Activated naive CD8-positive, alpha-beta T cell (primary cell): ENCODE data around the gene KIF1A.

Experiments used
- H3K27ac Mint-ChIP-seq: one replicate; pipeline ENCODE4 v1.8.0; 2021; ENCODE audit warnings: mixed read lengths
- H3K27me3 Mint-ChIP-seq: one replicate; pipeline ENCODE4 v1.8.0; 2021; ENCODE audit warnings: mixed read lengths
- H3K36me3 Mint-ChIP-seq: one replicate; pipeline ENCODE4 v1.8.0; 2021; ENCODE audit warnings: mixed read lengths
- H3K4me1 Mint-ChIP-seq: one replicate; pipeline ENCODE4 v1.8.0; 2021; ENCODE audit warnings: low read depth, mixed read lengths
- H3K4me3 Mint-ChIP-seq: one replicate; pipeline ENCODE4 v1.8.0; 2021; ENCODE audit warnings: mild to moderate bottlenecking, mixed read lengths
- H3K9me3 Mint-ChIP-seq: one replicate; pipeline ENCODE4 v1.8.0; 2021; ENCODE audit warnings: low read depth, mixed read lengths

The KIF1A gene

DNA sequence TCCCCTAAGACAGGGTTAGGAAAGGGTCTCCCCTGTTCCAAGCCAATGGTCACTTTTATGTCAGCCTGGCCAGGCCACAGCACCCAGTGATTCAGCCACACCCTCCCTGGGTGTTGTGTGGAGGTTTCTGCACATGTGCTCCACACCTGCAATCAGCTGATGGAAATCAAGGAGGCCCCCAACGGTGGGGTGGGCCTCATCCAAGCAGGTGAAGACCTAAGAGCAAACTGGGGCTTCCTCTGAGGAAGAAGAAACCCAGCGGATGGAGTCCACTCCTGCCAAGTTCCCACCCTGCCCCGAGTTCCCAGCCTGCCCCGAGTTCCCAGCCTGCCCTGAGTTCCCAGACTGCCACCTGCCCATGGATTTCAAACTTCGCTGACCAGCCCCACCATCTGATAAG is 55.4 kb downstream of the KIF1A start:
- Mint-ChIP-seq H3K27ac (no peak overlapping the region), H3K9me3 (no peaks in the 10 kb centered on the region), H3K4me1 (no peaks in the 10 kb centered on the region), H3K27me3 (no peaks in the 10 kb centered on the region), H3K36me3 (no peaks in the 10 kb centered on the region), H3K4me3 (no peak overlapping the region)

DNA sequence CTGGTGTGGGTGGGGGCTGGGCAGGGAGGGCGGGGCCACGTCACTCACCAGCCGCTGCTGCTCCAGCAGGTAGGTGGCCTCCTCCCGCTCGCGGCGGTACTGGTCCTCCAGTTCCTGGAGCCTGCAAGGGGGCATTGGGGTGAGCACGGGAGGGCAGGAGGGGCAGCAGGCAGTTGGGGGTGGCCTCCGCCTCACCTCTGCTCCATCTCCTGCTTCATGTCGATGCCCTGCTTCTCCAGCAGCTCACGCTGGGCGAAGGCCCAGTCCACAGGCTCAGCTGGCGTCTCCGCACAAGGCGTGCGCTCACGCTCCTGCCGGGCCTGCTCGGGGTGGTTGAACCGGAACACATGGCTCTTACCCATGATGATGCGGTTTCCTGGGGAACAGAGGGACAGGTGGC is 57.0 kb downstream of the KIF1A start:
- Mint-ChIP-seq H3K9me3 (no peaks in the 10 kb centered on the region), H3K36me3 (no peaks in the 10 kb centered on the region), H3K27ac (no peak overlapping the region), H3K4me1 (peaks cover 2% of the 10 kb centered on the region), H3K4me3 (no peak overlapping the region), H3K27me3 (no peaks in the 10 kb centered on the region)

DNA sequence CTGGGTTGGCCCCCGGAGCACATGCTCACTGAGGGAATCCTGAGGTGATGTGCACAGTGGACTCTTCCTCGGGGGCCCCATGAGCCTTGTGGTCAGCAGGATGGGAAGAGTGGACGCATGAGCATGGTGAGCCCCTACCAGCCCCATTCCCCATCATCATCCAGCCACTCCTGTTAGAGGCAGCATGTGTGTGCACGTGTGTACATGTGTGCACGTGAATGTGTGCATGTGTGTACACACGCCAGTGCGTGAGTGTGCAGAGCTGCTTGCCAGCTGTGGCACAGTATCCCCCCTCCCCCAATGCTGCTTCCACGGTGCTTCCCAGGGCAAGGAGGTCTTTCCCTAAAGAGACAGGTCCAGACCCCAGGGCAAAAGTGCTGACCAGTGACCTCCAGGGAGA is 57.8 kb downstream of the KIF1A start:
- Mint-ChIP-seq H3K4me3 (no peak overlapping the region), H3K27ac (no peak overlapping the region), H3K4me1 (peaks cover 2% of the 10 kb centered on the region), H3K36me3 (no peaks in the 10 kb centered on the region), H3K9me3 (no peaks in the 10 kb centered on the region), H3K27me3 (no peaks in the 10 kb centered on the region)

DNA sequence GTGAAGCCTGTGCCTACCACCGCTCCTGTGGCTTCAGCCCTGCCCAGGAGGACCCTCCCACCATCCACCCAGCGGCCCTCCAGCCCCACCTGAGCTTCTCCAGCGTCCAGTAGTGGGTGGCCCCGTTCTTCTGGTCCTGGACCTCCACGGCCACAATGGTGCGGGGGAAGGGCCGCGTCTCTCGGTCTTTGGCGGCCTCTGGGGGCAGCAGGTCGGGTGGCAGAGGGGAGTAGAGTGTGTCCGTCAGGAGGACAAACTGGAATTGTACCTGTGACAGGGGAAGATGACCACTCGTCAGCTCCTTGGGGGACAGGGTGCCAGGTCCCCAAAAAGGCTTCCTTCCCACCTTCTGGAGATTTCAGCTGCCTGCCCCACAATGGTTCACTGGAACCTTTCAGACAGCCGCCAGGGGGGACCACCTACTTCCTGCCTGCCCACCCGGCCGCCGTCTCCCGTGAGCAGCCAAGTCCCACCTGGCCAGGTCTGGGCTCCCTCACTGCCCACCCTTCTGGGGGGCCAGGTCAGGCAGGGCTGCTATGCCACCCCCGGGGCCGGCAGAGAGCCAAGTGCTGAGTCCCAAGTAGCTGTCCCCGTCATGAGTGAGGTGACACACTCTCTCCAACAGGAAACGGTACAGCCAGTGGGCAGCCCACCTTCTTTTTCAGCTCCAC is 59.3 kb downstream of the KIF1A start:
- H3K36me3 Mint-ChIP-seq: no peaks in the 10 kb centered on the region
- no peak overlapping the region for H3K4me3 Mint-ChIP-seq
- H3K27me3 Mint-ChIP-seq: no peaks in the 10 kb centered on the region
- H3K9me3 Mint-ChIP-seq: no peaks in the 10 kb centered on the region
- peaks cover 2% of the 10 kb centered on the region for H3K4me1 Mint-ChIP-seq
- no peak overlapping the region for H3K27ac Mint-ChIP-seq

DNA sequence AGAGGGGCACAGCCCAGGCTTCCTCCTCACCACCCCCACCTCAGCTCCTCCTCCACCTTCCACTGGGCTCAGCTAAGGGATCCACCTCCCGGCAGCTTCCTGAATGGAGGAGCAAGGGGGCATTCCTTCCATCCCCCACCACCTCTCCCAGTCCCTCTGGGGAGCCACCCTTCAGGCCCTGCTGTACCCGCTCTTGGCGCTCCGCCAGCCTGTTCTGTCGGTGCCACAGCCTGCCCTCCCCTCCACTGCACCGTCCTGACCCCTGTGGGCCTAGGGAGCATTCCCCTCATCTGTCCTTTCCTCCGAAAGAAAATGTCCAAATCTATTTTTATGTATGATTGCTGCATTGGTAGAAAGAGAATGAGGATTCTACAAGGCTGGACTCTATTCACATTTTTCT is 59.9 kb downstream of the KIF1A start:
- H3K27me3 Mint-ChIP-seq: no peaks in the 10 kb centered on the region
- H3K27ac Mint-ChIP-seq: no peak overlapping the region
- no peak overlapping the region for H3K4me3 Mint-ChIP-seq

DNA sequence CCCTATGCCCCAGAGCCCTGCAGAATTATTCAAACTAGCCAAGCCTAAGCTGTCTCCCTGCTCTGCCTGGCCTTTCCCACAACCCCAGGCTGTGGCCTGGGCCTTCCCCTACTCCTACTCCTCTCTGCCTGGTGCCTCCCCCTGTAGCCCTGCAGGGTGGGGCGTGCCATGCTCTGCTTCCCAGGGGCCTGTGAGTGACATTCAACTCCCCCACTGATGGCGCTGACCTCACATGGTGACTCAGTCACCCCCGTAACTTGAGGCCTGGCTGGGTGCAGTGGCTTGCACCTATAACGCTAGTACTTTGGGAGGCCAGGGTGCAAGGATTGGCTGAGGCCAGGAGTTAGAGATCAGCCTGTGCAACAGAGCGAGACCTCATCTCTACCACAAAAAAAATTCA is 60.6 kb downstream of the KIF1A start:
- H3K9me3 Mint-ChIP-seq: no peaks in the 10 kb centered on the region
- no peak overlapping the region for H3K27ac Mint-ChIP-seq

More for the DNA sequence above, 59.9 kb downstream of the KIF1A start:
- peaks cover 2% of the 10 kb centered on the region for H3K4me1 Mint-ChIP-seq
- no peaks in the 10 kb centered on the region for H3K36me3 Mint-ChIP-seq
- H3K9me3 Mint-ChIP-seq: no peaks in the 10 kb centered on the region

DNA sequence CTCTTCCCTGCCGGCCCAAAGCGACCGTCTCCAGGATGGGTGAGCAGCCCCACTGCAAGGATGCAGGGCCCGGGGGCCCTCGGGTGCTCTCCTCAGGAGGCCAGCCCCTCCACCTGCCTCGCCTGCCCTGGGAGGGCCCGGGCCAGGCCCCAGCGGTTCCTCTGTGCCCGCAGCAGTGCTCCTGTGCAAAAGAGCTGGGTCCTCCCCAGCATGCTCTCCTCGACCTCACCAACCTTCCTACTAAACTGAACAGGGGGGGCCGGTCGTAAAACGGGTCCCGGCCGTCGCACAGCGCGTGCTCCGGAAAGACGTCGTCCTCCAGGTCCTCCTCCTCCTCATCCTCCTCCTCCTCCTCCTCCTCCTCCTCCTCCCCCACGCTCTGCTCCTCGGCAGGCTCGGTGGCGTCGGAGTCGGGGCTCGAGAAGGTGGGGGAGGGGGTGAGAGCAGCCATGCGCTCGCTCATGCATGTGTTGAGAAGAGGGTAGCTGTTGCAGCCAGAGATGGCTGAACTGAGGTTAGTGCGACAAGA is 62.9 kb downstream of the KIF1A start:
- H3K27ac Mint-ChIP-seq: no peak overlapping the region
- H3K4me1 Mint-ChIP-seq: peaks cover 2% of the 10 kb centered on the region
- no peak overlapping the region for H3K4me3 Mint-ChIP-seq
- H3K27me3 Mint-ChIP-seq: no peaks in the 10 kb centered on the region
- no peaks in the 10 kb centered on the region for H3K9me3 Mint-ChIP-seq
- H3K36me3 Mint-ChIP-seq: no peaks in the 10 kb centered on the region

More for the DNA sequence above, 60.6 kb downstream of the KIF1A start:
- Mint-ChIP-seq H3K4me3 (no peak overlapping the region), H3K4me1 (peaks cover 2% of the 10 kb centered on the region), H3K36me3 (no peaks in the 10 kb centered on the region), H3K27me3 (no peaks in the 10 kb centered on the region)

DNA sequence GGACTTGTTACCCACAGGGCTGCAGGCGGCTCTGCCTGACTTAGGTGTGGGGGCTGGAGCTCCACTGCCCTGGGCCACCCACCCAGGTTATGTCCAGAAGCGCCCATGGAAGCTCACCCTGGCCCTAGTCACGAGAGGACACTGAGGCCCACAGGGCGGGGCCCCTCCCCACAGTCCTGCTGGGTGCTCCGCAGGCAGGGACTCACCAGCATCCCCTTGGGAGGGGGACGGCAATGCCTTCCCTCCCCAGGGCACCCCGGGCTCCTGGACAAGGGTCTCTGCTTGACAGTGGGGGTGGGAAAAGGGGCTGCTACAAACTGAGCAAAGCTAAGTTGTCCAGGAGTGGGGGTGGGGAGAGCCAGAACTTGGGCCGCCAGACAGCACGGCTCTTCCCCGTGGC is 67.8 kb downstream of the KIF1A start:
- Mint-ChIP-seq H3K4me1 (no peaks in the 10 kb centered on the region), H3K27ac (no peak overlapping the region), H3K27me3 (no peaks in the 10 kb centered on the region), H3K36me3 (no peaks in the 10 kb centered on the region), H3K4me3 (no peak overlapping the region), H3K9me3 (no peaks in the 10 kb centered on the region)

DNA sequence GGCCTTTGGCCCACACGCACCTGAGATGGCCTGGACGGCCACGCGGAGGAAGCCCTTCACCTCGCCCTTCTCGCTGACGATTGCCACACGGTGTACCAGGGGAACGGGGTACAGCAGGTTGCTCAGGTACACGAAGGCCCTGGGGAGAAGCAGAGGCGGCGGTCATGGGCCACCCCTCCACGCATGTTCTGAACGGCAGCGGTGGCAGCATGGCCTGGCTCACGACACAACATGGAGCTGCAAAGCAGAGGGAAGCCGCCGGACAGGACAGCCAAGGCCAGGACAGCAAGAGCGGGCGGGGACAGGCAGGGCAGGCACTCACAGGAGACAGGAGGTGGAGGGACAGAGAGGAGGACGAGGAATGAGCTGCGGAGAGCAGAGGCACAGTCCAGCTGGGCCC is 69.6 kb downstream of the KIF1A start:
- Mint-ChIP-seq H3K36me3 (no peaks in the 10 kb centered on the region), H3K27ac (no peak overlapping the region), H3K27me3 (no peaks in the 10 kb centered on the region), H3K4me3 (no peak overlapping the region), H3K9me3 (no peaks in the 10 kb centered on the region), H3K4me1 (no peaks in the 10 kb centered on the region)

DNA sequence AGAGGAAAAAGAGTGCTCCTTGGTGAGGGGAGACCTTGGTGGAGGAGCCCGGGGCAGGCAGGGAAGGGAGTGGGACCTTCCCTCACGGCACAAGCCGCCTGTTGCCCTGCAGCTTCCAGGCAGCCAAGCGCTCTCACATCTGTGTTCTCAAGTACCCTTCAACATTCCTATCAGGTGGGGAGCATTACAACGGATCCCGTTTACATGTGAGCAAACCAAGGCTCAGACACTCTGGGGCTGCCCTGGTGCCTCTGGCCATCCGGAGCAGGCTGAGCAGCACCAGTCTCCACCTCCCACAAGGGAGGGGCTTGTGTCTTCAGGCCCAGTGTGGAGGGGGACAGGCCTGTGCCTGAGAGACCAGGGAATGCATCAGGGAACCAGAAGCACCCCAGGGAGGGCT is 70.5 kb downstream of the KIF1A start:
- Mint-ChIP-seq H3K4me1 (no peaks in the 10 kb centered on the region), H3K9me3 (no peaks in the 10 kb centered on the region), H3K27ac (no peak overlapping the region), H3K27me3 (no peaks in the 10 kb centered on the region), H3K36me3 (no peaks in the 10 kb centered on the region), H3K4me3 (no peak overlapping the region)

DNA sequence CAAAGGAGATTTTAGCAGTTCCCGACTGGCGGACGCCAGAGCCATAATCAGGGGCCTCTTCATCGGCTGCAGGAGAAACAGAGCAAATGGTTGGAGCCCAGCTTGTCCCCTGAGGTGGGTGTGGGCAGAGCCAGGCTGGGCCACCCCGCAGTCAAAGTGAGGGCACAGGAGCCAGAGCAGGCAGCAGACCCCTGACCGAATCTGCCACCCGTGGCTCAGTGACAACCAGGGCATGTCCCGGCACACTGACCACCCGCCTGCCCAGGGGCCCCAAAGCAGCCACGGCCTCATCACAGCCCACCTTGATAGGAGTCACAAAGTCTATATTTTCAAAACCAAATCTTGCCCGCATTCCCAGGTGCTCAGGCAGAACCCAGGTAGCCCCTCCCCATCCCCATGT is 72.8 kb downstream of the KIF1A start:
- H3K27me3 Mint-ChIP-seq: no peaks in the 10 kb centered on the region
- H3K4me1 Mint-ChIP-seq: no peaks in the 10 kb centered on the region
- H3K4me3 Mint-ChIP-seq: no peak overlapping the region
- no peaks in the 10 kb centered on the region for H3K9me3 Mint-ChIP-seq
- H3K36me3 Mint-ChIP-seq: no peaks in the 10 kb centered on the region
- H3K27ac Mint-ChIP-seq: no peak overlapping the region

DNA sequence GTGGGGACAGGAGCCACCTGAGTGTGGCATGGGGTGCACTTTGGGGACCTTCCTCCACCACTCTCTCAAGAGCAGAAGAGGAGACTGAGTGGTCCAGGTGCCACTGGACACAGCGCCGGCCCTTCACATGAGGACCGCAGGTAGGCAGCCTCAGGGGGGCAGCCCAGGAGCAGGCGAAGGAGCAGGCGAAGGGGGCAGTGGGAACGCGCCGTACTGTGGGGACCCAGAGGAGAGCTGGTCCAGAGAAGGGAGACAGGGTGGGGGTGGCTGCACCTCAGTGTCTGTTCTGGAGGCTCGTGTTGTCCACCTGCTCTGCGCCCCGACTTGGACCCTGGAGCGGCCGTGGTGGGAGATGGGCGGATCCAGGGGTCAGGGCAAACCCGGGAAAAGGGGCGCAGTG is 73.3 kb downstream of the KIF1A start:
- Mint-ChIP-seq H3K27ac (no peak overlapping the region), H3K4me1 (no peaks in the 10 kb centered on the region), H3K36me3 (no peaks in the 10 kb centered on the region), H3K4me3 (no peak overlapping the region), H3K27me3 (no peaks in the 10 kb centered on the region), H3K9me3 (no peaks in the 10 kb centered on the region)

DNA sequence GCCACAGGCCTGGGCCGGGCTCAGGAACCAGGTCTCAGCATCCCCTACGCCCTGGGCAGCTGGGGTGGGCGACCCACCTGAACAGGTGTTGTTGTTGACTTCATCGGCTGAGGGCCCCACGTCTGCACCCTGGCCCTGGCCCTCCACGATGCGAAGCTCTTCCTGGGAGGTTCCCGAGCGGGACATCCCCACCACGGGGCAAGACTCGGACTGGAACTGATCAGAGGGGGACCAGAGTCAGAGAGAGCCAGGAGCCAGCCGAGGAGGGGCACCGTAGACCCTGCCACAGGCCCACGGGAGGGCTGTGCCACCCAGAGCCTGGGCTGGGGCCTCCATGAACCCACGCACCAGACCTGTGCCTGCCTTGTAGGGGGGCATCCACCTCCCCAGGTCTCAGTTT is 74.1 kb downstream of the KIF1A start:
- no peaks in the 10 kb centered on the region for H3K4me1 Mint-ChIP-seq
- H3K4me3 Mint-ChIP-seq: no peak overlapping the region
- no peaks in the 10 kb centered on the region for H3K27me3 Mint-ChIP-seq
- no peak overlapping the region for H3K27ac Mint-ChIP-seq
- H3K36me3 Mint-ChIP-seq: no peaks in the 10 kb centered on the region
- H3K9me3 Mint-ChIP-seq: no peaks in the 10 kb centered on the region

DNA sequence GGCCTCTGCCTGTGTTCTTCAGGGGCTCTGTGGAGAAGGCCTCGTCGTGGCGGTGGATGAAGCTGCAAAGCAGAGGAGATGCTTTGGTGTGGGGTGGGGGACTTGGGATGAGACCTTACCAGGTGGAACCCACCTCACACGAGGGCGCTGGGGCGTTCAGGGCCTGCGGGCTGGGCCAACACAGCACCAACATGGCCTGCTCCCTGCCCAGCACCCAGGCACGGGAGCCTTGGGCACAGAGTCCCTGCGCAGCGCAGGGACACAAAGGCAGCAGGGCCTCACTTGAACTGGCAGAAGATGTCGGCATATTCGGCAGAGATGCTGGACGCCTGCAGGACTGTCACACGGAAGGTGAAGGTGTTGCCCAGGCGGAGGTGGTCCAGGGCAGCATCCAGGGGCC is 74.6 kb downstream of the KIF1A start:
- Mint-ChIP-seq H3K9me3 (no peaks in the 10 kb centered on the region), H3K27me3 (no peaks in the 10 kb centered on the region), H3K36me3 (no peaks in the 10 kb centered on the region), H3K27ac (no peak overlapping the region), H3K4me1 (no peaks in the 10 kb centered on the region), H3K4me3 (no peak overlapping the region)

DNA sequence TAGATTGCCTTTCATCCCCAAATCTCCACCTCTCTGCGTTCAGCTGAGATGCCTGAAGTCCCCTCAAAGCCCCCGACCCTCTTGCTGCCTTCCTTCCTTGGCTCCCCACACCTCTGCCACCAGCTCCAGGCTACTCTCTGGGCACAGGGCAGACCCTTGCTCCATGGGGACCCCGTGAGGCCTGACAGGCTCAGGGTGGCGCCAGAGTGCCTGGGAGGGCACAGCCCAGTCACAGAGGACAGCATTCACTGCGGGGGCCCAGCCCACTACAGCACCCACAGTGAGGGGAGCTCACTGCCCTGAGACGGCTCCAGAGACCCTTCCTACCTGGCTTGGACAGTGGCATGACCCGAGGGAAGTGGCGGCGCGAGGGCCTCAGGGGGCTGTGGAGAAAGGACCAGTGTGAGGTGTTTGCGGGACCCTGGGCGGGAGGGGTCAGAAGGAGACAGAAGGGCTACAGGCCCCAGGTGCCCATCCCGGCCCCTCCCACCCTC is 77.4 kb downstream of the KIF1A start:
- Mint-ChIP-seq H3K27ac (no peak overlapping the region), H3K9me3 (no peaks in the 10 kb centered on the region), H3K4me3 (no peak overlapping the region), H3K27me3 (no peaks in the 10 kb centered on the region), H3K4me1 (peaks cover 10% of the 10 kb centered on the region), H3K36me3 (no peaks in the 10 kb centered on the region)

DNA sequence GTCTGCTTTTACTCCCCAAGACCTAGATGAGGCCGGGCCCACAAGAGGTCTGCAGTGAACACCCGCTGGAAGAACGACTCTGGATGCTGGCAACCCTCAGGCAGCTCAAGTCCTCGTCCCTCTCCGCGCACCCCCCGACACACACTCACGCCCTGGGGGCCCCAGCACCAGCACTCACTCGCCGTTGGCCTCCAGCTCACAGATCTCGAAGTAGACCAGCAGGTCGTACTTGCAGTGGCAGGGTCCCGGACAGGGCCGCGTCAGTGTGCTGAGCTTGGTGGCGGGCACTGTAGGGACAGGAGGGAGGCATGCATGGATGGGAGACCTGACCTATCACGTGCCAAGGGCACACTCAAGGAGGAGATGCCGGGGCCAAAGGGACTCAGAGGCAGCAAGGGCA is 78.9 kb downstream of the KIF1A start:
- Mint-ChIP-seq H3K4me3 (no peak overlapping the region), H3K27me3 (no peaks in the 10 kb centered on the region), H3K27ac (no peak overlapping the region), H3K36me3 (no peaks in the 10 kb centered on the region), H3K9me3 (no peaks in the 10 kb centered on the region), H3K4me1 (peaks cover 10% of the 10 kb centered on the region)
